SK-N-SH (cell line): ENCODE results near the gene IGSF23. TPM values are rescaled to one million over a fixed set of nuclear protein-coding genes. Genes with fewer than 3 reads are reported as not detected.
A peak's percentile ranks its signal among the peaks of the same experiment; 100 is the strongest.

ENCODE experiments used
- CTCF ChIA-PET: fragments of 300-600, 350-600 bp; formaldehyde crosslinking; extraction: SDS; loops from one replicate; lab custom pipeline; 2021; lab: Yijun Ruan, JAX
- POLR2A ChIA-PET: fragments of 350-600 bp; sonication (Branson Sonifier 250); formaldehyde crosslinking; extraction: SDS; loops from one replicate; lab custom pipeline; 2020; ENCODE audit warnings: antibody characterized with exemption, inconsistent platforms; lab: Yijun Ruan, JAX
- DNase-seq: peaks from one replicate; pipeline ENCODE4 v3.0.0; 2012
- H2AFZ ChIP-seq: fragments of 200-600 bp; sonication (generic); 2 replicates; pipeline ENCODE4 v1.8.1; 2016; ENCODE audit warnings: antibody characterized with exemption, mild to moderate bottlenecking, low read depth
- H3F3A ChIP-seq: fragments of 200-600 bp; sonication (generic); replicated peaks from 2 replicates; pipeline ENCODE3; 2016; ENCODE audit warnings: antibody characterized with exemption, mild to moderate bottlenecking; ENCODE audit not compliant: insufficient read depth
- H3K27ac ChIP-seq, 2 experiments: fragments of 200-500 bp in 1 of 2; fragments of 200-600 bp in 1 of 2; sonication (Bioruptor generic) in 1 of 2; sonication (generic), shearing (Covaris generic) in 1 of 2; 2 replicates each; pipeline versions ENCODE4 v1.5.1 to v1.6.1; 2014 to 2016; ENCODE audit warnings: low read depth in 2 of 2, inconsistent platforms in 1 of 2, low read length in 1 of 2, mild to moderate bottlenecking in 1 of 2, mixed read lengths in 1 of 2
- H3K27me3 ChIP-seq: fragments of 200-600 bp; sonication (generic), shearing (Covaris generic); 2 replicates; pipeline ENCODE4 v1.6.1; 2016; ENCODE audit warnings: mixed run types; ENCODE audit not compliant: insufficient read depth
- H3K36me3 ChIP-seq, 2 experiments: fragments of 200-500 bp in 1 of 2; fragments of 200-600 bp in 1 of 2; sonication (Bioruptor generic) in 1 of 2; sonication (generic) in 1 of 2; replicated peaks in 1 of 2; 2 replicates each; pipeline versions ENCODE3 to v1.5.1; 2014 to 2016; ENCODE audit warnings: low read length in 1 of 2, mild to moderate bottlenecking in 1 of 2; ENCODE audit not compliant: insufficient read depth in 2 of 2, control insufficient read depth in 1 of 2
- H3K4me1 ChIP-seq, 2 experiments: fragments of 200-500 bp in 1 of 2; fragments of 200-600 bp in 1 of 2; sonication (Bioruptor generic) in 1 of 2; sonication (generic), shearing (Covaris generic) in 1 of 2; 2 replicates each; pipeline versions ENCODE4 v1.5.1 to v1.6.1; 2014 to 2016; ENCODE audit warnings: low read depth in 1 of 2, low read length in 1 of 2, mixed run types in 1 of 2; ENCODE audit not compliant: insufficient read depth in 2 of 2, control insufficient read depth in 1 of 2
- H3K4me2 ChIP-seq: fragments of 200-600 bp; sonication (generic), shearing (Covaris generic); 2 replicates; pipeline ENCODE4 v1.6.1; 2017; ENCODE audit warnings: mixed run types
- H3K4me3 ChIP-seq, 2 experiments: fragments of 200-500 bp in 1 of 2; fragments of 200-600 bp in 1 of 2; sonication (Bioruptor generic) in 1 of 2; sonication (generic), shearing (Covaris generic) in 1 of 2; 2 replicates each; pipeline versions ENCODE4 v1.5.1 to v1.8.1; 2014 to 2016; ENCODE audit warnings: low read depth in 2 of 2, inconsistent platforms in 1 of 2, low read length in 1 of 2, mild to moderate bottlenecking in 1 of 2, mixed read lengths in 1 of 2, moderate library complexity in 1 of 2
- H3K79me2 ChIP-seq: fragments of 200-600 bp; sonication (generic); 2 replicates; pipeline ENCODE4 v1.8.1; 2017; ENCODE audit warnings: mild to moderate bottlenecking; ENCODE audit not compliant: insufficient read depth
- H3K9ac ChIP-seq: fragments of 200-600 bp; sonication (generic); 2 replicates; pipeline ENCODE4 v1.6.1; 2017; ENCODE audit warnings: mixed run types
- H3K9me2 ChIP-seq: fragments of 200-600 bp; sonication (generic); 2 replicates; pipeline ENCODE4 v1.6.1; 2017; ENCODE audit warnings: mixed run types
- H3K9me3 ChIP-seq: fragments of 200-600 bp; sonication (generic); 2 replicates; pipeline ENCODE4 v1.6.1; 2017; ENCODE audit warnings: mixed run types, mild to moderate bottlenecking, moderate library complexity
- H4K20me1 ChIP-seq: fragments of 200-600 bp; sonication (generic); 2 replicates; pipeline ENCODE4 v1.6.1; 2017; ENCODE audit warnings: mild to moderate bottlenecking, mixed run types; ENCODE audit not compliant: insufficient read depth
- CHD2 ChIP-seq: fragments of 150-350 bp; IDR thresholded peaks from 2 replicates; pipeline ENCODE4 v1.6.1; 2018; ENCODE audit warnings: low read length; ENCODE audit not compliant: partially characterized antibody
- EP300 ChIP-seq, 2 experiments: IDR thresholded peaks; 2 replicates each; pipeline versions ENCODE4 v1.4.0 to v1.6.1; 2012; ENCODE audit warnings: borderline replicate concordance in 1 of 2, low read depth in 1 of 2, low read length in 1 of 2
- FOSL2 ChIP-seq: IDR thresholded peaks from 2 replicates; pipeline ENCODE4 v1.4.0; 2012; ENCODE audit warnings: low read depth, mild to moderate bottlenecking, moderate library complexity, borderline replicate concordance
- FOXM1 ChIP-seq: IDR thresholded peaks from 2 replicates; pipeline ENCODE4 v1.4.0; 2012; ENCODE audit warnings: low read depth, mild to moderate bottlenecking
- GATA2 ChIP-seq: sonication (generic); formaldehyde crosslinking; IDR thresholded peaks from 2 replicates; pipeline ENCODE4 v1.5.0; 2020; ENCODE audit warnings: mild to moderate bottlenecking, missing genetic modification reagents
- MEF2A ChIP-seq: IDR thresholded peaks from 2 replicates; pipeline ENCODE4 v1.4.0; 2012; ENCODE audit warnings: low read depth, borderline replicate concordance
- MXI1 ChIP-seq: IDR thresholded peaks from 2 replicates; pipeline ENCODE4 v1.6.1; 2012; ENCODE audit warnings: mild to moderate bottlenecking, low read depth, low read length, improper control_type of control experiment
- NFIC ChIP-seq: IDR thresholded peaks from 2 replicates; pipeline ENCODE4 v1.4.0; 2012; ENCODE audit warnings: borderline replicate concordance
- NRF1 ChIP-seq: IDR thresholded peaks from 2 replicates; pipeline ENCODE4 v1.6.1; 2012; ENCODE audit warnings: low read depth, mild to moderate bottlenecking, low read length
- RAD21 ChIP-seq: IDR thresholded peaks from 2 replicates; pipeline ENCODE4 v1.6.1; 2012; ENCODE audit warnings: mild to moderate bottlenecking, low read length
- RCOR1 ChIP-seq: fragments of 150-350 bp; IDR thresholded peaks from 2 replicates; pipeline ENCODE4 v1.6.1; 2017; ENCODE audit warnings: antibody characterized with exemption, low read length
- REST ChIP-seq: IDR thresholded peaks from 2 replicates; pipeline ENCODE4 v1.6.1; 2012; ENCODE audit warnings: mild to moderate bottlenecking, low read depth, low read length, moderate library complexity
- RFX5 ChIP-seq: IDR thresholded peaks from 2 replicates; pipeline ENCODE4 v1.6.1; 2012; ENCODE audit warnings: mild to moderate bottlenecking, improper control_type of control experiment, low read length
- RXRA ChIP-seq: IDR thresholded peaks from 2 replicates; pipeline ENCODE4 v1.4.0; 2012; ENCODE audit warnings: low read depth, mild to moderate bottlenecking, borderline replicate concordance
- SMC3 ChIP-seq: IDR thresholded peaks from 2 replicates; pipeline ENCODE4 v1.6.1; 2012; ENCODE audit warnings: low read depth, low read length, improper control_type of control experiment
- TEAD4 ChIP-seq: IDR thresholded peaks from 2 replicates; pipeline ENCODE4 v1.4.0; 2012; ENCODE audit warnings: mild to moderate bottlenecking, borderline replicate concordance; ENCODE audit not compliant: insufficient read depth
- USF1 ChIP-seq: IDR thresholded peaks from 2 replicates; pipeline ENCODE4 v1.4.0; 2012; ENCODE audit warnings: low read depth, borderline replicate concordance
- YY1 ChIP-seq: IDR thresholded peaks from 2 replicates; pipeline ENCODE4 v1.4.0; 2012; ENCODE audit warnings: low read depth, mild to moderate bottlenecking
- WGBS: methylation state at CpG from one replicate; pipeline ENCODE4 v1.1.6; 2017; ENCODE audit warnings: low lambda C conversion rate; 5-methylcytosine and 5-hydroxymethylcytosine counted together
- polyA plus RNA-seq, 3 experiments: library from polyadenylated mRNA; depleted of rRNA; stranded (reverse); fragments of >200 nt; gene quantifications; 2 replicates each; pipeline ENCODE4 v1.2.3, GENCODE V29; 2012
- TF ChIP-seq, protein P1 (sequence below): IDR thresholded peaks from 2 replicates; pipeline ENCODE4 v1.4.0; 2012; ENCODE audit warnings: low read depth

Gene IGSF23
- polyA plus RNA-seq, 1 of the 3 experiments (the other 2 are of a cell fraction), result 0.08 TPM

DNA sequence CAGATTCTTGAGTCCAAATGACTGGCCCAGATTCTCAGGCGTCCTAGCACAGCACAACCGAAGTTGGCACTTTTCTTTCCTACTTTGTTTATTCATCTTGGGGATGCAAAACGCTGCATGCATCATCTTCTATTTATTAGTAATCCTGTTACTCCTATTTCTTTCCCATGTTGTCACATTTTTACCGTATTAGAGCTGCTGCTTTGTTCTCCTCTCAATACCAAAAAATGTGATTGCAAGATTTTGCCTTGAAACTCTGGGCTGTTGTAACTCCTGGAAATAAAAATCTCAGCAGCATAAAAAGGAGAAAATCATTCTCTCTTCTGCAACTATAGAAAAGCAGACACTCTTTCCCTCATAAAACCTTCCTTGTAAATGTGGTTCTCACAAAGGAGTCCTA lies 12.9 kb upstream of the IGSF23 start:
- WGBS, result 24% methylated on average over 4 of the region's 4 CpGs
- TF ChIP-seq FOSL2 (no peak), MEF2A (no peak), EP300 (IDR thresholded peaks at IDR 0.05; ENCODE audit: borderline replicate concordance in 1 of 2, low read depth in 1 of 2, low read length in 1 of 2) (no peak), USF1 (no peak), SMC3 (no peak), NRF1 (no peak), CHD2 (no peak), NFIC (no peak), RFX5 (no peak), RAD21 (no peak), RXRA (no peak), GATA2 (CRISPR knock-in tag) (no peak), RCOR1 (no peak), FOXM1 (no peak), MXI1 (no peak), TEAD4 (no peak), REST (no peak), YY1 (no peak)
- TF ChIP-seq, protein P1, sequence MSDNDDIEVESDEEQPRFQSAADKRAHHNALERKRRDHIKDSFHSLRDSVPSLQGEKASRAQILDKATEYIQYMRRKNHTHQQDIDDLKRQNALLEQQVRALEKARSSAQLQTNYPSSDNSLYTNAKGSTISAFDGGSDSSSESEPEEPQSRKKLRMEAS, result no peak
- Histone ChIP-seq H3K79me2 (no peaks in the 10 kb centered on the region), H3K27ac (0 out of 4 replicates have a peak overlapping the region, but pooled peaks of 1 of the 2 experiments have one; percentile 22), H3F3A (peaks cover 33% of the 10 kb centered on the region), H3K4me3 (no peak overlapping the region), H3K4me1 (peaks cover 0 to 10% of the 10 kb centered on the region in 2 experiments; a peak in 2 of 4 replicates), H3K9me2 (no peaks in the 10 kb centered on the region), H3K9me3 (no peaks in the 10 kb centered on the region), H3K9ac (peak overlapping the region; percentile 12; the same call in 1 of the 2 replicates), H3K36me3 (no peaks in the 10 kb centered on the region), H3K4me2 (no peak overlapping the region), H3K27me3 (no peaks in the 10 kb centered on the region), H2AFZ (no peak overlapping the region; the same call in 1 of the 2 replicates), H4K20me1 (no peaks in the 10 kb centered on the region)
- CTCF ChIA-PET, result interaction anchor here (0.7 to 1.9 kb wide), 2 partner anchors 10 to 29 kb away, joined by 3 to 9 read pairs; no protein-coding TSS in a partner anchor
- no peak for DNase-seq
- POLR2A ChIA-PET, result no interaction called here
